ENCODE measurements around the gene DNAH3. TPM values are rescaled to one million over a fixed set of nuclear protein-coding genes. Genes with fewer than 3 reads are reported as not detected.
"Not testable (repeated sequence)": the region's sequence is repeated elsewhere in the genome, so short reads cannot be mapped to it uniquely, and the experiment has no call there.

Gene DNAH3
- total RNA-seq, 2 experiments from 2014 or later = 0.02 to 0.03 TPM

DNA sequence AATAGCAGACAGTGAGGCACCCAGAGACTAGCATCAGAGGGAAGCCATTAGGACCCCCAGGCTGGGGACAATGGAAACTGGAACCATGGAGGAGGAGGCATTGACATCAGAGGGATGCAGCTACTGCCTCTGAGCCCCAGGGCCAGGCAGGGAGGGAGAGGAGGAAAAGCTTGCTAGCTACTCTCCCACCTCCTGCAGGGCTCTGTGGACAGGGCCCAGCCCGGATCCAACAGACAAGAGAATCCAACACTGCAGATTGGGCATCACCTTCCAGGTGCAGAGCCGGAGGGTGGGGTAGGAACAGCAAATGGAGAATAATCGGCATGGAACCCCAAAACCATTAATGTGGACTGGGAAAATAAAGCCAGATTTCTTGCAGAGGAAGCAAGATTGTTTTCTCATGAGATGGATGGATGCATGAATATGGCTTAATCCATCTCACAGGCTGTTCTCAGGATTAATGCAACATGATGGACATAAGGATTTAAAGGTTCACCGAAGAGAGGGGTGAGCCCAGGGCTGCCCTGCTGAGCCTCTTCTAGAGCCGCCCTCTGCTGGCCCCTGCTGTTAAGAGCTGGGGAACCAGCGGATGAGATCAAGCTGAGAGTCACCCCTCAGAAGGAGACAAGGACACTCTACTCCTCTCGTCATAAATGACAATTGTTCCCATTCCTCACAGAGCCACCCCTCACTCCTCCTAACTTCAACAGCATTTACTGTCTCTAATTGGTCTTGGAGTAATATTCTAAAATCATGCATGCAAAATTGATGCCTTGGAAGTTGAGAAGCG, 48.8 kb downstream of the DNAH3 start:
- Mint-ChIP-seq H3K9me3 (ENCODE audit: low read depth) (no peaks in the 10 kb centered on the region), H3K4me1 (no peaks in the 10 kb centered on the region), H3K27ac (no peak overlapping the region), H3K4me3 (no peak overlapping the region), H3K36me3 (no peaks in the 10 kb centered on the region), H3K27me3 (peaks cover 48% of the 10 kb centered on the region)
- ATAC-seq = no peak
- CTCF ChIA-PET = interaction anchor here (1.2 kb wide), 1 partner anchor 314 kb away, joined by 3 read pairs; no protein-coding TSS in a partner anchor
- no peak for DNase-seq

DNA sequence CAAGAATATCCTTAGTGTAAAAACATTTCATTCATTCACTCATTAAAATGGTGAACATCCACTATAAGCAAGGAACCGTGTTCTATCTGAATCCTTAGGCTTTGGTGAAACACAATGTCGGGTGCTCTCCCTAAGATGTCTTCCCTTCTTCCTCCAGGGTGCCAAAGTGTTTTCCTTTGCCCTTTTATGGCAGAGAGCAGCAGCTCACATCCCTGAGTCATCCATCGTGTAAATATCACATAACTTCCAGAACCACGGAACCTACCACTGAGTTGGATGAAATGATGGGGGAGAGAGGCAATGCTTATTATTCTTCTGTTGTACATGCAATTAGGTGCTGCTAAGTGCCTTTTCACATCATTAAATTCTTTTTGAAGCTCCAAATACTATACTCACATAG, 50.2 kb downstream of the DNAH3 start:
- Mint-ChIP-seq H3K4me1 (no peaks in the 10 kb centered on the region), H3K4me3 (no peak overlapping the region), H3K27ac (no peak overlapping the region), H3K27me3 (peaks cover 58% of the 10 kb centered on the region), H3K9me3 (ENCODE audit: low read depth) (no peaks in the 10 kb centered on the region), H3K36me3 (no peaks in the 10 kb centered on the region)
- CTCF ChIA-PET = interaction anchor here (1.2 kb wide), 1 partner anchor 326 kb away, joined by 3 read pairs; no protein-coding TSS in a partner anchor
- DNase-seq (no peak), ATAC-seq (no peak)

DNA sequence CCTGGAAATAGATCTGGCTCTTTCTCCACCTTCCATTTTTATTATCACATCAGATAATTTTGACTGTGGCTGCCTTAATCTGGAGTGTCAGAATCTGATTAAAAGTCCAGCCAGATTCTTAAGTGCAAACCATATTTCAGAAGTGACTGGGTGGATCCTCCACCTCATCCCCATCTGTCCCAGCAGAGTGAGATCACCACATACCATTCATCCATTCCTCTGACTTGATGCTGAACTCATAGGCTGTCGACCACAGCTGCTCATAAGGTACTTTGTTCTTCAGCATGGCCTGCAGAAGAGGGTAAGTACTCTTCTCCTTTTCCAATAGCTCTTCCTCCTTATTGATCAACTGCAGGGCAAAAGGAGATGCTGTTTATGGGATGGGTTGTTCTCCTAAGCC, 53.5 kb downstream of the DNAH3 start:
- Mint-ChIP-seq H3K27ac (no peak overlapping the region), H3K27me3 (peaks cover 64% of the 10 kb centered on the region), H3K4me3 (no peak overlapping the region), H3K36me3 (no peaks in the 10 kb centered on the region), H3K9me3 (ENCODE audit: low read depth) (peaks cover 1% of the 10 kb centered on the region), H3K4me1 (no peaks in the 10 kb centered on the region)
- CTCF ChIA-PET = interaction anchor here (1.1 kb wide), 1 partner anchor 14 kb away, joined by 3 read pairs; no protein-coding TSS in a partner anchor
- ATAC-seq (no peak), DNase-seq (no peak)

DNA sequence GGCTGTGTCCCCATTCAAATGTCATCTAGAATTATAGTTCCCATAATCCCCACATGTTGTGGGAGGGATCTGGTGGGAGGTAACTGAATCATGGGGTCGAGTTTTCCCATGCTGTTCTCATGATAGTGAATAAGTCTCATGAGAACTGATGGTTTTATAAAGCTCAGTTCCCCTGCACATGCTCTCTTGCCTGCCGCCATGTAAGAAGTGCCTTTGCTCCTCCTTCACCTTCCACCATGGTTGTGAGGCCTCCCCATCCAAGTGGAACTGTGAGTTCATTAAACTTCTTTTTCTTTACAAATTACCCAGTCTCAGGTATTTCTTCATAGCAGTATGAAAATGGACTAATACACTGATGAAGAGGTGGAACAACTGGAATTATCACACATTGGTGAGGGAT, 55.9 kb downstream of the DNAH3 start:
- peaks cover 68% of the 10 kb centered on the region for H3K27me3 Mint-ChIP-seq
- H3K9me3 Mint-ChIP-seq (ENCODE audit: low read depth); CTCF ChIA-PET; H3K4me1 Mint-ChIP-seq; H3K4me3 Mint-ChIP-seq; H3K27ac Mint-ChIP-seq; DNase-seq; H3K36me3 Mint-ChIP-seq; ATAC-seq: not testable (repeated sequence)

DNA sequence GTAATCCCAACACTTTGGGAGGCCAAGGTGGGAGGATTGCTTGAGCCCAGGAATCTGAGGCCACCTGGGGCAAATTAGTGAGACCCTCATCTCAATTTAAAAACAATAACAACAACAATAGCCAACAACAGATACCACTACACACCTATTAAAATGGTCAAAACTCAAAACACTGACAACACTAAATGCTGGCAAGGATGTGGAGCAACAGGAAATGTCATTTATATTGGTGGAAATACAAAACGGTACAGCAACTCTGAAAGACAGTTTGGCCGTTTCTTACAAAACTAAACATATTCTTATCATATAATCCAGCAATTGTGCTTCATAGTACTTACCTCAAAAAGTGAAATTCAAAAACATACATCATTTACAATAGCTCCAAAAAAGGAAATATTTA, 57.7 kb downstream of the DNAH3 start:
- Mint-ChIP-seq H3K27ac (no peak overlapping the region), H3K27me3 (peaks cover 71% of the 10 kb centered on the region), H3K9me3 (ENCODE audit: low read depth) (peaks cover 4% of the 10 kb centered on the region), H3K4me3 (no peak overlapping the region), H3K4me1 (no peaks in the 10 kb centered on the region), H3K36me3 (no peaks in the 10 kb centered on the region)
- no peak for DNase-seq
- CTCF ChIA-PET = interaction anchor here (0.6 kb wide), 1 partner anchor 1988 kb away, joined by 3 read pairs; no protein-coding TSS in a partner anchor
- no peak for ATAC-seq

DNA sequence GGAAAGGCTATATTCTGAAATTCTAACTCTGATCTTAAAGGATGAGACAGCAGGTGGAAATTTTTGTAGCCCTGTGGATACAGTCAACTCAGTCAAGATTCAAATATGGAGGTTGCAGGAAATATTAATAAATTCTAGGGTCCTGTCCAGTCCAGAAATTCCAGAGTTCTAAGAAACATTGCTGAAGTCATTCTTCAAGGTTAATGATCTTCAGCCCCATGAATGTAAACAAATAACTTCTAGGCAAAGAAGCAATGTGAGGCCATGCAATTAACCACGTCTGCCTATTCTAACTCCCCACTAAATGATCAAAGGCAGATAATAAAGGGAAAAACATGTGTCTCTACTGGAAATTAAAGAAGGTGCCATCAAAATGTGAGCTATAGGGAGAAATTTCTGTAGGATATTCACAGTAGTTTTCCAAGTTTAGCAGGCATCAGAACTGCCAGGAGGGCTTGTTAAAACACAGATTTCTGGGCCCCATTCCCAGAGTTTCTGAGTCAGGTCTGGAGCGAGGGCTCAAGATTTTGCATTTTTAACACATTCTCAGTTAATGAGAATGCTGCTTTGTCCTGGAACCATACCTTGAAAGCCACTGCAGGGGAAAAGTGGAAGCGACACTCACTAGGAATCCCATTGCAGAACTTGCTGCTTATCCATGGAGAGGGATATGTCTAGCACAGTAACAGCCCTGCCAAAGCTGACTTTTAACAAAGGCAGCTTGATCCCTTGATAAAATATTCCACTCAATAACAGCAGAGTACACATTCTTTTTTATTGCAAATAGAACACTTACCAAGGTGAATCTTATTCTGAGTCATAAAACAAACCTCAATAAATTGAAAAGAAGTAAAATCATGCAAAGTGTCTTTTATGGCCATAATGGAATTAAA, 61.8 kb downstream of the DNAH3 start:
- no peak overlapping the region for H3K27ac Mint-ChIP-seq
- CTCF ChIA-PET = no interaction called here
- ATAC-seq (no peak), DNase-seq (no peak)
- H3K27me3 Mint-ChIP-seq = peaks cover 50% of the 10 kb centered on the region
- H3K36me3 Mint-ChIP-seq = no peaks in the 10 kb centered on the region
- no peak overlapping the region for H3K4me3 Mint-ChIP-seq
- peaks cover 2% of the 10 kb centered on the region for H3K4me1 Mint-ChIP-seq
- H3K9me3 Mint-ChIP-seq (ENCODE audit: low read depth) = peaks cover 2% of the 10 kb centered on the region

DNA sequence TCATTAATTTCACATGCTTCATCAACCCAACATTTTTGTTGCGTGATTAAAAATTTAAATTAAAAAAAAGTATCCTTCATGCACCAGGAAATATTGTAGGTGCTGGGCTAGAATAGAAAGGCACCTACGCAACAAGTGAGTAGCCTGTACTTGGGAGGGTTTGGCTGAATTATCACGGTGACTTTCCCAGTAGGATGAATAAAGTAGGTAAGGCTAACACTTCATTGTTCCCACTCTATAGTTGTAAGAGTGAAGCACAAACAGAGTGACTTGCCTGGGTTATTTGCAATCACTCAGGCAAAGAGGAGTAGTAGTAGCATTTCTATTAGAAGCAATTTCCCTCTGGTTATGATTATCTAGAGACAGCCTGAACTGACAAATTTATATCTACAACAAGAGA, 62.5 kb downstream of the DNAH3 start:
- DNase-seq (no peak), ATAC-seq (no peak)
- Mint-ChIP-seq H3K27me3 (peaks cover 48% of the 10 kb centered on the region), H3K9me3 (ENCODE audit: low read depth) (peaks cover 2% of the 10 kb centered on the region), H3K4me1 (peaks cover 5% of the 10 kb centered on the region), H3K4me3 (no peak overlapping the region), H3K27ac (no peak overlapping the region), H3K36me3 (no peaks in the 10 kb centered on the region)
- CTCF ChIA-PET = no interaction called here

DNA sequence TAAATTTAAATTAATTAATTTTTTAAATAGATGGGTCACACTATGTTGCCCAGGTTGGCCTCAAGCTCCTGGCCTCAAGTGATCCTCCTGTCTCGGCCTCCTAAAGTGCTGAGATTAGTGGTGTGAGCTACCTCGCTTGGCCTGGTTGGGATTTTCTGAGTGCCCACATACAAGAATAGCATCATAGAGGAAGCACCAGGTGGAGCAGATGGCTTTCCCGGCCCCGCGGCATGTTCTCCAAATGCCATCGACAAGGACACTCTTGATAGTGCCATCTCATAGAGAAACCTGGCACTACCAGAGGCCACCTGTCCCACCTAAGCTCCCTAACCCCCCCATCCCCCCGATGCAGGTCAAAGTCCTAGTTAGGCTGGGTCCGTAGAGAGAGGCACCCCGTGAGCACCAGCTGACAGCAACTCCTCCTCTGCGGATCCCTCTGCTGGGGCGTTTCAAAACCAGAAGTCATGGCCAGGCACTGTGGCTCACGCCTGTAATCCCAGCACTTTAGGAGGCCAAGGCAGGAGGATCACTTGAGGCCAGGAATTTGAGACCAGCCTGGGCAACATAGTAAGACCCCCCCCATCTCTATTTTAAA, 65.9 kb downstream of the DNAH3 start:
- H3K27ac Mint-ChIP-seq = no peak overlapping the region
- peaks cover 2% of the 10 kb centered on the region for H3K9me3 Mint-ChIP-seq (ENCODE audit: low read depth)
- ATAC-seq (no peak), DNase-seq (no peak)
- H3K27me3 Mint-ChIP-seq = peaks cover 25% of the 10 kb centered on the region
- no peaks in the 10 kb centered on the region for H3K36me3 Mint-ChIP-seq
- H3K4me1 Mint-ChIP-seq = peaks cover 5% of the 10 kb centered on the region
- no peak overlapping the region for H3K4me3 Mint-ChIP-seq
- CTCF ChIA-PET = interaction anchor here (0.8 to 7.1 kb wide), 10 partner anchors 14 to 343 kb away, joined by 3 to 87 read pairs (median 5); partner anchors contain the start of genes ERI2, REXO5 and THUMPD1

DNA sequence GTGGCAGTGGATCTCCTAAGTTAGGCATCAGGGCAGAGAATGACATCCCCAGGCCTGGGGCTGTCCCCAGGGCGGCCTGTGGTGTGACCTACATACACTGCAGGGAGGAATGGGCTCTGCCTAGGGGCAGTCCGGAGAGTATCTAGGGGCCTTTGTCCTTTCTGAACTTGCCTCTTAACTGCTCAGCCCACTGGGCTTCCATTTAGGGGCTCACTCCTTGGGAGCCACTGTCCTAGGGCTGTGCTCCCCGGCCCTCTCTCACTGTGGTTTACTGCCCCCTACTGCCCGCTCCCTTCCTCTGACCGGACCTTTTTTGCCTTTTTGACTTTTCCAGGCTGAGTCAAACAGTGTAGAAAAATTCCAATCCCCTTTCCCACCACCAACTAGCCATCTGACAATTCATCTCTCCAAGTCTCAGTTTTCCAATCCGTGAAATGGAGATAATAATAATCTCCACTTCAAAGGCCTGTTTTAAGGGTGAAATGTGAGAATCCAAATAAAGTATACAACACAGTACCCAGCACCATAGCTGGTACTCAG, 66.8 kb downstream of the DNAH3 start:
- peaks cover 15% of the 10 kb centered on the region for H3K27me3 Mint-ChIP-seq
- CTCF ChIA-PET = interaction anchor here (0.8 to 7.1 kb wide), 10 partner anchors 14 to 342 kb away, joined by 3 to 87 read pairs (median 5); partner anchors contain the start of genes ERI2, REXO5 and THUMPD1
- no peaks in the 10 kb centered on the region for H3K36me3 Mint-ChIP-seq

DNA sequence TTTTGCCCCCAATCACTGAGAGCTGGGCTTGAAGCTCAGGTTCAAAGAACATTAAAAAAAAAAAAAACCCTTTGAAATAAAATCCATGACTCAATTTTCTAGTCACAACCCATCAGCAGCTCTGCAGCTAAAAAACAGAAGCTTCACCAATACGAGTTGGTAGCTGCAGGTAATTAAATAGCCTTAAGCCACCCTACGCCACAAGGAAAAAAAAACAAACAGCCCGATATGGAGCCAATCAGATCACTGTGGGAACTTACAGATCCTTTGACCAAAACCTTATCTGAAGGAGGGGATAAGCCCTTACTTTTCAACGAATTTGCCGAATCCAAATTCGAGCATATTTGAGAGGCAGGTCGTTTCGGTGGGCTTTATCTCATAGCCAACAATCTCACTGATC, 69.3 kb downstream of the DNAH3 start:
- Mint-ChIP-seq H3K4me3 (no peak overlapping the region), H3K27me3 (no peaks in the 10 kb centered on the region), H3K9me3 (ENCODE audit: low read depth) (no peaks in the 10 kb centered on the region), H3K4me1 (peaks cover 5% of the 10 kb centered on the region), H3K36me3 (no peaks in the 10 kb centered on the region), H3K27ac (no peak overlapping the region)
- DNase-seq = no peak
- CTCF ChIA-PET = interaction anchor here (1.0 to 7.1 kb wide), 2 partner anchors 231 to 281 kb away, joined by 3 to 87 read pairs; no protein-coding TSS in a partner anchor
- ATAC-seq = no peak

More for the DNA sequence above, 66.8 kb downstream of the DNAH3 start:
- H3K4me3 Mint-ChIP-seq = no peak overlapping the region
- peak; percentile 65 for DNase-seq
- no peak overlapping the region for H3K27ac Mint-ChIP-seq
- peaks cover 5% of the 10 kb centered on the region for H3K4me1 Mint-ChIP-seq
- peak; percentile 85 for ATAC-seq
- no peaks in the 10 kb centered on the region for H3K9me3 Mint-ChIP-seq (ENCODE audit: low read depth)

DNA sequence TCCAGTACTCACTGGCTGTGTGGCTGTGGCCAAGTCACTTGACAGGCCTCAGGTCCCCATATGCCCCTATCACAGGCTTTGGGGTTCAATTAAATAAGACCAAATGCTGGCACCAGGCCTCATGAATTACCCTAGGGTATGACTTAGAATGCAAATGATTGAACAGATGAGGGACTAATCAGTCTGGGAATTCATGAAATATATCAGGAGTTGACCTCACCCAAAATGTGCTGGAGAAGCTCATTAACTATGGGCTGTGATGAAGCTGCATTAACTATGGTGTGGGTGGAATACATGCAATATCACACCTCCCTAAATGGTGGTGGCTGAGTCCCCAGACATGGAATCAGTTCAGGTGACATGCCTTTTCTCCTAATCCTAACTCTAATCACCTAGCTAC, 72.1 kb downstream of the DNAH3 start:
- DNase-seq (no peak), ATAC-seq (no peak)
- Mint-ChIP-seq H3K36me3 (no peaks in the 10 kb centered on the region), H3K4me1 (peaks cover 2% of the 10 kb centered on the region), H3K9me3 (ENCODE audit: low read depth) (no peaks in the 10 kb centered on the region), H3K27ac (no peak overlapping the region), H3K4me3 (no peak overlapping the region), H3K27me3 (no peaks in the 10 kb centered on the region)
- CTCF ChIA-PET = no interaction called here

DNA sequence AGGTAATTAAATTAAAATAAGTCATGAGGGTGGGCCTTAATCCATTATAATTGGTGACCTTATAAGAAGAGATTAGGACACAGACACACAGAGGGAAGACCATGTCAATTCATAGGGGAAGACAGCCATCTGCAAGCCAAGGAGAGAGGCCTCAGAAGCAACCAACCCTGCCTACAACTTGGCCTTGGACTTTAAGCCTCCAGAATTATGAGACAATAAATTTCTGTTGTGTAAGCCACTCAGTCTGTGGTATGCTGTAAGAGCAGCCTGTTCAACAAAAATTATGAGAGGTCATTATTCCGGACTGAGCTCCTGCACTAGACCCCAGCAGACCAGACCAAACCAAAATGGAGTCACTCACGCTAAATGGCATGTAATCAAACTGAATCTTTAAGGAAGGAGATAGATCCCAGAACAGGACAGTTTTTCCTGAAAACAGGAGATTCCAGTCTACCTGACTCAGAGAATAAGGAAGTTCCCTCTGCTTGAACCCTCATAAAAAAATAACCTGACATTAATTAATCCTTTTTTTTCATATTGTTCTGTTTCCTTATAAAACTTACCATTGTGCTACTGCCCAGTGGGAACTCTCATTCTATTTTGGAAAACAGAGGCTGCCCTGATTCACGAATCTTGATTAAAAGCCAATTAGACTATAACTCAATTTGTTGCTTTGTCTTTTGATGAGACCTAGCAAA, 74.3 kb downstream of the DNAH3 start:
- CTCF ChIA-PET = no interaction called here
- no peak for DNase-seq
- H3K27me3 Mint-ChIP-seq = no peaks in the 10 kb centered on the region

More for the DNA sequence above, 74.3 kb downstream of the DNAH3 start:
- H3K4me3 Mint-ChIP-seq = no peak overlapping the region
- no peaks in the 10 kb centered on the region for H3K36me3 Mint-ChIP-seq
- no peaks in the 10 kb centered on the region for H3K9me3 Mint-ChIP-seq (ENCODE audit: low read depth)
- H3K27ac Mint-ChIP-seq = no peak overlapping the region
- ATAC-seq = no peak
- H3K4me1 Mint-ChIP-seq = no peaks in the 10 kb centered on the region
